CD14-positive monocyte (primary cell): ENCODE results near the gene ARRDC3. TPM values are rescaled to one million over a fixed set of nuclear protein-coding genes. Genes with fewer than 3 reads are reported as not detected.

Experiments
- DNase-seq, 3 donors: peaks; one replicate each; pipeline ENCODE4 v3.0.0-alpha.2; 2011 to 2022
- H2AFZ ChIP-seq: 2 replicates; pipeline ENCODE4 v1.6.0; 2012; ENCODE audit warnings: mild to moderate bottlenecking, low read depth, low read length, inconsistent platforms; ENCODE audit not compliant: insufficient read depth, poor library complexity, severe bottlenecking
- H3K27ac ChIP-seq, 2 donors: 1 replicate in 1 of 2; 2 replicates in 1 of 2; pipeline ENCODE4 v1.5.1; 2012 to 2013; ENCODE audit warnings: low read length in 2 of 2, control low read depth in 1 of 2, inconsistent platforms in 1 of 2, low read depth in 1 of 2, mild to moderate bottlenecking in 1 of 2
- H3K27me3 ChIP-seq, 2 donors: one replicate each; pipeline versions ENCODE4 v1.6.0 to v1.6.1; 2011 to 2013; ENCODE audit warnings: low read length in 2 of 2; ENCODE audit not compliant: control insufficient read depth in 2 of 2, insufficient read depth in 2 of 2
- H3K36me3 ChIP-seq, 2 donors: replicated peaks in 1 of 2; 1 replicate in 1 of 2; 2 replicates in 1 of 2; pipeline versions ENCODE4 v1.5.1 to v1.6.1; 2012 to 2013; ENCODE audit warnings: low read length in 2 of 2, control low read depth in 1 of 2, inconsistent platforms in 1 of 2, mild to moderate bottlenecking in 1 of 2; ENCODE audit not compliant: insufficient read depth in 2 of 2, control insufficient read depth in 1 of 2
- H3K4me1 ChIP-seq, 2 donors: 1 replicate in 1 of 2; 2 replicates in 1 of 2; pipeline versions ENCODE4 v1.5.1 to v1.6.1; 2012 to 2013; ENCODE audit warnings: low read length in 2 of 2, control low read depth in 1 of 2, inconsistent platforms in 1 of 2, mild to moderate bottlenecking in 1 of 2, moderate library complexity in 1 of 2; ENCODE audit not compliant: insufficient read depth in 2 of 2, control insufficient read depth in 1 of 2
- H3K4me2 ChIP-seq: replicated peaks from 2 replicates; pipeline ENCODE3; 2012; ENCODE audit warnings: low read length, moderate library complexity, mild to moderate bottlenecking; ENCODE audit not compliant: poor library complexity, severe bottlenecking; ENCODE audit errors: extremely low read depth
- H3K4me3 ChIP-seq, 3 experiments: fragments of 200-600 bp in 1 of 3; sonication (generic) in 1 of 3; replicated peaks in 1 of 3; 1 replicate in 2 of 3; 2 replicates in 1 of 3; pipeline ENCODE4 v1.5.1; 2011 to 2013; ENCODE audit warnings: low read length in 3 of 3, mild to moderate bottlenecking in 3 of 3, control low read depth in 2 of 3, low read depth in 2 of 3, inconsistent platforms in 1 of 3, moderate library complexity in 1 of 3
- H3K79me2 ChIP-seq: 2 replicates; pipeline ENCODE4 v1.6.0; 2012; ENCODE audit warnings: mild to moderate bottlenecking, control low read depth, inconsistent platforms, low read length, moderate library complexity; ENCODE audit not compliant: insufficient read depth
- H3K9ac ChIP-seq: 2 replicates; pipeline ENCODE4 v1.6.0; 2017; ENCODE audit warnings: low read length, mild to moderate bottlenecking; ENCODE audit not compliant: insufficient read depth, poor library complexity, severe bottlenecking
- H3K9me3 ChIP-seq, 2 donors: replicated peaks in 1 of 2; 1 replicate in 1 of 2; 2 replicates in 1 of 2; pipeline versions ENCODE4 v1.5.1 to v1.6.1; 2012 to 2013; ENCODE audit warnings: low read length in 2 of 2, control low read depth in 1 of 2; ENCODE audit not compliant: control insufficient read depth in 1 of 2, insufficient read depth in 1 of 2
- H4K20me1 ChIP-seq: 2 replicates; pipeline ENCODE4 v1.6.0; 2012; ENCODE audit warnings: mild to moderate bottlenecking, low read length, control low read depth, moderate library complexity; ENCODE audit not compliant: insufficient read depth
- H3K27ac Mint-ChIP-seq, 7 donors: one replicate each; pipeline ENCODE4 v1.8.0; 2020; ENCODE audit warnings: mild to moderate bottlenecking in 7 of 7, mixed read lengths in 7 of 7, moderate library complexity in 6 of 7, inconsistent platforms in 2 of 7
- H3K27me3 Mint-ChIP-seq, 3 donors: one replicate each; pipeline ENCODE4 v1.8.0; 2021 to 2022; ENCODE audit warnings: low read depth in 3 of 3, mild to moderate bottlenecking in 3 of 3, mixed read lengths in 3 of 3, moderate library complexity in 3 of 3, inconsistent platforms in 1 of 3
- H3K36me3 Mint-ChIP-seq, 2 donors: one replicate each; pipeline ENCODE4 v1.8.0; 2020; ENCODE audit warnings: mixed read lengths in 2 of 2, inconsistent platforms in 1 of 2, mild to moderate bottlenecking in 1 of 2
- H3K4me1 Mint-ChIP-seq: one replicate; pipeline ENCODE4 v1.8.0; 2020; ENCODE audit warnings: mild to moderate bottlenecking, mixed read lengths
- H3K4me3 Mint-ChIP-seq, 2 donors: one replicate each; pipeline ENCODE4 v1.8.0; 2020; ENCODE audit warnings: mild to moderate bottlenecking in 2 of 2, mixed read lengths in 2 of 2, moderate library complexity in 1 of 2
- H3K9me3 Mint-ChIP-seq, 7 donors: one replicate each; pipeline ENCODE4 v1.8.0; 2020 to 2022; ENCODE audit warnings: mixed read lengths in 7 of 7, mild to moderate bottlenecking in 6 of 7, moderate library complexity in 6 of 7, inconsistent platforms in 2 of 7
- WGBS: methylation state at CpG from one replicate; pipeline ENCODE4 v1.1.5; 2013; ENCODE audit warnings: missing lambda C conversion rate; ENCODE audit not compliant: insufficient coverage; 5-methylcytosine and 5-hydroxymethylcytosine counted together
- intact Hi-C, 2 donors: fragments of 100-400 bp; cut with micrococcal nuclease; formaldehyde crosslinking; loops; one replicate each; pipeline versions ENCODE4 v1.15.0 to v1.15.1; 2023
- polyA plus RNA-seq, 3 donors: library from polyadenylated mRNA; depleted of rRNA in 1 of 3; unstranded in 2 of 3; stranded (reverse) in 1 of 3; fragments of 300-500 nt in 2 of 3; fragments of >200 nt in 1 of 3; fragmentation: Illumina TruSeq in 2 of 3; gene quantifications; 1 replicate in 2 of 3; 2 replicates in 1 of 3; pipeline ENCODE4 v1.2.3, GENCODE V29; 2012 to 2021
- TF ChIP-seq, protein P1 (sequence below): fragments of 200-600 bp; IDR thresholded peaks from one replicate; pipeline ENCODE4 v1.8.0; 2022; ENCODE audit warnings: antibody characterized with exemption, mild to moderate bottlenecking

Gene ARRDC3
- polyA plus RNA-seq, 3 donors = 43.3 to 68.0 (median 64.6) TPM

- H3K4me1 ChIP-seq = peaks cover 20 to 31% of the 10 kb centered on the region in 2 donors
- H2AFZ ChIP-seq = peak overlapping the region; percentile 26
- TF ChIP-seq, protein P1, sequence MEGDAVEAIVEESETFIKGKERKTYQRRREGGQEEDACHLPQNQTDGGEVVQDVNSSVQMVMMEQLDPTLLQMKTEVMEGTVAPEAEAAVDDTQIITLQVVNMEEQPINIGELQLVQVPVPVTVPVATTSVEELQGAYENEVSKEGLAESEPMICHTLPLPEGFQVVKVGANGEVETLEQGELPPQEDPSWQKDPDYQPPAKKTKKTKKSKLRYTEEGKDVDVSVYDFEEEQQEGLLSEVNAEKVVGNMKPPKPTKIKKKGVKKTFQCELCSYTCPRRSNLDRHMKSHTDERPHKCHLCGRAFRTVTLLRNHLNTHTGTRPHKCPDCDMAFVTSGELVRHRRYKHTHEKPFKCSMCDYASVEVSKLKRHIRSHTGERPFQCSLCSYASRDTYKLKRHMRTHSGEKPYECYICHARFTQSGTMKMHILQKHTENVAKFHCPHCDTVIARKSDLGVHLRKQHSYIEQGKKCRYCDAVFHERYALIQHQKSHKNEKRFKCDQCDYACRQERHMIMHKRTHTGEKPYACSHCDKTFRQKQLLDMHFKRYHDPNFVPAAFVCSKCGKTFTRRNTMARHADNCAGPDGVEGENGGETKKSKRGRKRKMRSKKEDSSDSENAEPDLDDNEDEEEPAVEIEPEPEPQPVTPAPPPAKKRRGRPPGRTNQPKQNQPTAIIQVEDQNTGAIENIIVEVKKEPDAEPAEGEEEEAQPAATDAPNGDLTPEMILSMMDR = no peak
- H3K27me3 ChIP-seq = no peaks in the 10 kb centered on the region
- H3K4me1 Mint-ChIP-seq = peaks cover 20% of the 10 kb centered on the region
- peaks cover 26% of the 10 kb centered on the region in 2 donors for H3K36me3 Mint-ChIP-seq
- H3K4me3 Mint-ChIP-seq = peak overlapping the region; percentile 97 to 98
- H4K20me1 ChIP-seq = peaks cover 14% of the 10 kb centered on the region
- DNase-seq = peak; percentile 91 to 95 (median 92)
- H3K9me3 ChIP-seq = no peaks in the 10 kb centered on the region
- H3K4me2 ChIP-seq = peak overlapping the region; percentile 97
- peaks cover 29% of the 10 kb centered on the region in 2 donors for H3K36me3 ChIP-seq
- peak overlapping the region; percentile 88 to 100 (median 98) for H3K4me3 ChIP-seq
- H3K9me3 Mint-ChIP-seq = no peaks in the 10 kb centered on the region
- H3K27ac Mint-ChIP-seq = peak overlapping the region; percentile 88 to 99 (median 97)
- intact Hi-C loops = loop anchor here (2.0 to 10.0 kb wide), 7 partner anchors 66 to 278 kb away; no protein-coding TSS in a partner anchor
- no peaks in the 10 kb centered on the region for H3K27me3 Mint-ChIP-seq
- peaks cover 66% of the 10 kb centered on the region for H3K79me2 ChIP-seq
- peak overlapping the region; percentile 96 for H3K9ac ChIP-seq
- under 1% methylated on average over 32 of the region's 42 CpGs for WGBS
- H3K27ac ChIP-seq = peak overlapping the region; percentile 99 to 100
Observed at GRCh38 chr5:91380491-91381238, 2.5 kb downstream of the ARRDC3 start.

DNA sequence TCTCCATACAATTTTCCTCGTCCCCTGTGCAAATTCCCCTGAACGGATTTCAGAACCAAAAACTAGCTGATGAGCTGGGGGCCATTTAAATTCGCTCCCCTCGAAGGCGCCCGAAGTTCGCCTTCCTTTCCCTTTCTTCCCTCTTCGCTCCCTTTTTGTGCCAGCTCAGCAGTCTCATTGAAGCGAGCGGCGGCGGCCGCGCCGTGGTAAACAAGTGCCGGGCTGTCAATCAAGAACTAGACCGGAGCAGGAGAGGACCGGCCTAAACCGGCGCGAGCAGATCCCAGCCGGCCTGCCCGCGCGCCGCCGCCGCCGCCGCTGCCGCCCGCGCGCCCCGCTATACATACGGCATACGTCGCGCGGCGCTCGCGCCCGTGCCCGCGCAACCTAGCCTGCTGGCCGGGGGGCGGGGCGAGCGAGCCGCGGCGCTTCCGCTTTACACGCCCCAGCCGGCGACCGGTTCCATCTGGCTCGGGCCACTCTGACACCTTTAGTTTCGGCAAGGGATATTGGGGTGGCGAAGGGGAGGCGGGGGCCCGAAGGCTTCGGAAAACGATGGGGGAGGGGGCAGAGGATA, 3.1 kb downstream of the ARRDC3 start:
- H3K27me3 ChIP-seq = no peaks in the 10 kb centered on the region
- TF ChIP-seq, protein P1 = no peak
- peak overlapping the region; percentile 88 to 100 (median 98) for H3K4me3 ChIP-seq
- H3K36me3 ChIP-seq = peaks cover 35 to 36% of the 10 kb centered on the region in 2 donors
- no peaks in the 10 kb centered on the region for H3K27me3 Mint-ChIP-seq
- peak overlapping the region; percentile 97 for H3K4me2 ChIP-seq
- H3K9me3 ChIP-seq = no peaks in the 10 kb centered on the region
- H3K9ac ChIP-seq = peak overlapping the region; percentile 96
- H3K9me3 Mint-ChIP-seq = no peaks in the 10 kb centered on the region
- intact Hi-C loops = loop anchor here (2.0 to 10.0 kb wide), 7 partner anchors 65 to 278 kb away; no protein-coding TSS in a partner anchor
- 0% methylated on average over 52 of the region's 65 CpGs for WGBS
- H3K4me1 ChIP-seq = peaks cover 20 to 31% of the 10 kb centered on the region in 2 donors
- H3K27ac ChIP-seq = peak overlapping the region; percentile 99 to 100
- DNase-seq = peak; percentile 89 to 96 (median 96)
- peak overlapping the region; percentile 99 to 100 (median 99) for H3K27ac Mint-ChIP-seq
- peaks cover 20% of the 10 kb centered on the region for H3K4me1 Mint-ChIP-seq
- peaks cover 66% of the 10 kb centered on the region for H3K79me2 ChIP-seq
- H3K36me3 Mint-ChIP-seq = peaks cover 30 to 33% of the 10 kb centered on the region in 2 donors
- peak overlapping the region; percentile 98 to 99 for H3K4me3 Mint-ChIP-seq
- peaks cover 15% of the 10 kb centered on the region for H4K20me1 ChIP-seq
- H2AFZ ChIP-seq = peak overlapping the region; percentile 60
